SU-DHL-6 (cell line): ENCODE measurements around the gene RYR2.

ENCODE experiments used
- CTCF ChIP-seq: fragments of 200-600 bp; sonication (generic); IDR thresholded peaks from one replicate; pipeline ENCODE4 v1.5.1; 2017; ENCODE audit warnings: antibody characterized with exemption, mild to moderate bottlenecking, low read length, moderate library complexity; ENCODE audit not compliant: insufficient read depth, poor library complexity, severe bottlenecking
- EZH2phosphoT487 ChIP-seq: fragments of 200-600 bp; sonication (generic), shearing (Covaris generic); conservative IDR thresholded peaks from 2 replicates; pipeline ENCODE4 v1.6.1; 2018; ENCODE audit warnings: mild to moderate bottlenecking, antibody characterized with exemption, low read length, moderate library complexity, mixed read lengths

- no peak for TF ChIP-seq CTCF
- no peak for TF ChIP-seq EZH2phosphoT487
These were observed 753.6 kb downstream of the RYR2 start for GRCh38 chr1:237795558-237795957.
